ENCODE data around the gene TPK1. TPM values are rescaled to one million over a fixed set of nuclear protein-coding genes. Genes with fewer than 3 reads are reported as not detected.

TPK1 gene
- total RNA-seq, 1 experiment from 2014 or later = 3.1 TPM

- H3K23ac ChIP-seq (ENCODE audit: insufficient read length, low read depth, low read length) = no peak overlapping the region
- H4K91ac ChIP-seq (ENCODE audit: insufficient read length, low read depth, low read length) = no peak overlapping the region
- no peak overlapping the region for H4K8ac ChIP-seq (replicated peaks; ENCODE audit: insufficient read length, low read depth, low read length)
- Mint-ChIP-seq H3K27me3 (ENCODE audit: low read depth) (no peaks in the 10 kb centered on the region), H3K4me3 (no peak overlapping the region), H3K9me3 (no peaks in the 10 kb centered on the region), H3K36me3 (ENCODE audit: insufficient read depth in 1 of 3, low read depth in 3 of 3) (no peaks in the 10 kb centered on the region), H3K27ac (no peak overlapping the region), H3K4me1 (peaks cover 12 to 15% of the 10 kb centered on the region in 2 experiments)
- WGBS (ENCODE audit: extremely low coverage, insufficient read length, low lambda C conversion rate) = no CpG with 5 or more reads among the region's 1 CpG
- H4K20me1 ChIP-seq (ENCODE audit: control insufficient read depth, insufficient read depth, insufficient read length) = no peaks in the 10 kb centered on the region
- H3K4ac ChIP-seq (ENCODE audit: low read depth, low read length) = no peak overlapping the region
- no peak overlapping the region for H2BK5ac ChIP-seq (ENCODE audit: insufficient read length, low read length)
- no peaks in the 10 kb centered on the region for H3K79me2 ChIP-seq (ENCODE audit: insufficient read depth, low read length)
- DNase-seq = no peak
- no peak overlapping the region for H3T11ph ChIP-seq (ENCODE audit: low read length)
- H3K4me1 ChIP-seq (ENCODE audit: insufficient read depth, low read length) = no peaks in the 10 kb centered on the region
- no peaks in the 10 kb centered on the region for H3K9me3 ChIP-seq (ENCODE audit: control insufficient read depth, low read depth, low read length)
- H3K23me2 ChIP-seq (ENCODE audit: insufficient read length, low read depth, low read length, poor library complexity, severe bottlenecking) = no peaks in the 10 kb centered on the region
- H3K56ac ChIP-seq (ENCODE audit: insufficient read length, low read depth, low read length) = no peak overlapping the region
- H2BK12ac ChIP-seq (ENCODE audit: insufficient read length, low read depth, low read length) = no peak overlapping the region
- no peak overlapping the region for H3K18ac ChIP-seq (ENCODE audit: insufficient read length, low read depth, low read length)
- H3K27me3 ChIP-seq (ENCODE audit: insufficient read depth, low read length) = no peaks in the 10 kb centered on the region
- TF ChIP-seq, protein P1, sequence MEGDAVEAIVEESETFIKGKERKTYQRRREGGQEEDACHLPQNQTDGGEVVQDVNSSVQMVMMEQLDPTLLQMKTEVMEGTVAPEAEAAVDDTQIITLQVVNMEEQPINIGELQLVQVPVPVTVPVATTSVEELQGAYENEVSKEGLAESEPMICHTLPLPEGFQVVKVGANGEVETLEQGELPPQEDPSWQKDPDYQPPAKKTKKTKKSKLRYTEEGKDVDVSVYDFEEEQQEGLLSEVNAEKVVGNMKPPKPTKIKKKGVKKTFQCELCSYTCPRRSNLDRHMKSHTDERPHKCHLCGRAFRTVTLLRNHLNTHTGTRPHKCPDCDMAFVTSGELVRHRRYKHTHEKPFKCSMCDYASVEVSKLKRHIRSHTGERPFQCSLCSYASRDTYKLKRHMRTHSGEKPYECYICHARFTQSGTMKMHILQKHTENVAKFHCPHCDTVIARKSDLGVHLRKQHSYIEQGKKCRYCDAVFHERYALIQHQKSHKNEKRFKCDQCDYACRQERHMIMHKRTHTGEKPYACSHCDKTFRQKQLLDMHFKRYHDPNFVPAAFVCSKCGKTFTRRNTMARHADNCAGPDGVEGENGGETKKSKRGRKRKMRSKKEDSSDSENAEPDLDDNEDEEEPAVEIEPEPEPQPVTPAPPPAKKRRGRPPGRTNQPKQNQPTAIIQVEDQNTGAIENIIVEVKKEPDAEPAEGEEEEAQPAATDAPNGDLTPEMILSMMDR (conservative IDR thresholded peaks at IDR 0.05) = no peak
- H2AFZ ChIP-seq (ENCODE audit: low read length) = no peak overlapping the region
- H2BK15ac ChIP-seq (ENCODE audit: low read depth, low read length) = no peak overlapping the region
- H2AK5ac ChIP-seq (ENCODE audit: insufficient read length, low read length) = no peak overlapping the region
- no peak overlapping the region for H2BK120ac ChIP-seq (ENCODE audit: low read depth, low read length, poor library complexity, severe bottlenecking)
- no peak overlapping the region for H4K5ac ChIP-seq (ENCODE audit: insufficient read length, low read depth, low read length)
- no peak overlapping the region for H3K9ac ChIP-seq (ENCODE audit: extremely low read depth, insufficient read length, low read length)
- no peak overlapping the region for H3K14ac ChIP-seq (ENCODE audit: insufficient read depth, low read length)
- no peaks in the 10 kb centered on the region for H3K79me1 ChIP-seq (ENCODE audit: insufficient read depth, low read depth, low read length, poor library complexity, severe bottlenecking)
- no peak overlapping the region for H2BK20ac ChIP-seq (ENCODE audit: low read depth, low read length, poor library complexity, severe bottlenecking)
- H3K27ac ChIP-seq (ENCODE audit: insufficient read length, low read depth, low read length) = no peak overlapping the region
- no peak overlapping the region for H3K4me2 ChIP-seq (ENCODE audit: insufficient read depth, insufficient read length, low read length)
These were observed 317.5 kb downstream of the TPK1 start for GRCh38 chr7:144518360-144518759.

Measured in H9 (cell line).